HepG2 (cell line): Measurements from ENCODE around the gene CPAMD8.

Experiments
- CC2D1A ChIP-seq: sonication (generic); formaldehyde crosslinking; IDR thresholded peaks from 2 replicates; pipeline ENCODE4 v1.8.1; 2023; ENCODE audit warnings: mild to moderate bottlenecking, missing genetic modification reagents
- CCAR2 ChIP-seq: fragments of 200-400 bp; formaldehyde crosslinking; optimal IDR thresholded peaks from 2 replicates; pipeline ENCODE3; 2018; ENCODE audit warnings: low read depth, mild to moderate bottlenecking, low read length, moderate library complexity
- CTCF ChIP-seq: sonication (generic); formaldehyde crosslinking; IDR thresholded peaks from 2 replicates; pipeline ENCODE4 v1.5.0; 2020; ENCODE audit warnings: mild to moderate bottlenecking, missing genetic modification reagents, moderate library complexity
- HNF4G ChIP-seq, 2 experiments: sonication (generic) in 1 of 2; formaldehyde crosslinking in 1 of 2; IDR thresholded peaks; 2 replicates each; pipeline versions ENCODE4 v1.4.0 to v1.6.1; 2011 to 2020; ENCODE audit warnings: borderline replicate concordance in 2 of 2, low read depth in 2 of 2, mild to moderate bottlenecking in 2 of 2, low read length in 1 of 2, missing genetic modification reagents in 1 of 2, moderate library complexity in 1 of 2
- KDM5B ChIP-seq: sonication (generic); formaldehyde crosslinking; IDR thresholded peaks from 2 replicates; pipeline ENCODE4 v1.4.0; 2020; ENCODE audit warnings: missing genetic modification reagents, mild to moderate bottlenecking, borderline replicate concordance
- NFYB ChIP-seq: sonication (generic); formaldehyde crosslinking; IDR thresholded peaks from 2 replicates; pipeline ENCODE4 v1.4.0; 2020; ENCODE audit warnings: missing genetic modification reagents
- TOPORS ChIP-seq: sonication (generic); formaldehyde crosslinking; IDR thresholded peaks from 2 replicates; pipeline ENCODE4 v1.8.0; 2023; ENCODE audit warnings: mild to moderate bottlenecking, missing genetic modification reagents
- ZBTB40 ChIP-seq, 2 experiments: fragments of 450-650 bp in 1 of 2; sonication (generic) in 1 of 2; formaldehyde crosslinking in 1 of 2; IDR thresholded peaks; 2 replicates each; pipeline versions ENCODE4 v1.6.1 to v1.8.0; 2016 to 2022; ENCODE audit warnings: antibody characterized with exemption in 1 of 2, mild to moderate bottlenecking in 1 of 2, missing genetic modification reagents in 1 of 2
- ZFP36L1 ChIP-seq: sonication (generic); formaldehyde crosslinking; IDR thresholded peaks from 2 replicates; pipeline ENCODE4 v1.8.0; 2022; ENCODE audit warnings: mild to moderate bottlenecking, missing genetic modification reagents, moderate library complexity
- ZNF34 ChIP-seq: sonication (generic); formaldehyde crosslinking; IDR thresholded peaks from 2 replicates; pipeline ENCODE4 v1.4.0; 2020; ENCODE audit warnings: mild to moderate bottlenecking, missing genetic modification reagents, borderline replicate concordance
- ZNF543 ChIP-seq: sonication (generic); formaldehyde crosslinking; IDR thresholded peaks from 2 replicates; pipeline ENCODE4 v1.4.0; 2020; ENCODE audit warnings: mild to moderate bottlenecking, missing genetic modification reagents
- ZNF660 ChIP-seq: sonication (generic); formaldehyde crosslinking; IDR thresholded peaks from 2 replicates; pipeline ENCODE4 v1.5.1; 2020; ENCODE audit warnings: mild to moderate bottlenecking, low read depth, missing genetic modification reagents, borderline replicate concordance
- ZSCAN12 ChIP-seq: sonication (generic); formaldehyde crosslinking; IDR thresholded peaks from 2 replicates; pipeline ENCODE4 v1.9.0; 2021; ENCODE audit warnings: mild to moderate bottlenecking, missing genetic modification reagents

GRCh38 chr19:17025991-17026658 lies 485 bp downstream of the CPAMD8 start:
- TF ChIP-seq ZBTB40 (IDR thresholded peaks at IDR 0.05) (no peak), ZBTB40 (CRISPR knock-in tag; IDR thresholded peaks at IDR 0.05) (no peak), ZNF660 (CRISPR knock-in tag) (no peak), CC2D1A (CRISPR knock-in tag) (no peak), NFYB (CRISPR knock-in tag) (no peak), HNF4G (IDR thresholded peaks at IDR 0.05; ENCODE audit: borderline replicate concordance, low read depth, low read length) (no peak), HNF4G (CRISPR knock-in tag; IDR thresholded peaks at IDR 0.05; ENCODE audit: borderline replicate concordance, low read depth) (no peak), CTCF (no peak), ZFP36L1 (CRISPR knock-in tag) (no peak), ZNF543 (no peak), KDM5B (CRISPR knock-in tag) (no peak), ZNF34 (no peak), TOPORS (no peak), CCAR2 (no peak), ZSCAN12 (CRISPR knock-in tag) (no peak)
